H54 (cell line): ENCODE results near the gene ZDHHC3.
"Not testable (repeated sequence)": the region's sequence is repeated elsewhere in the genome, so short reads cannot be mapped to it uniquely, and the experiment has no call there.

Experiments
- DNase-seq: peaks from one replicate; pipeline ENCODE4 v3.0.0; 2011; ENCODE audit warnings: low spot score, mixed read lengths; ENCODE audit not compliant: insufficient read length
- FAIRE-seq: peaks from 3 replicates; lab custom pipeline; 2011; peaks lifted over from hg19 to GRCh38; lab: Jason Lieb, UNC
- POLR2A ChIP-seq: IDR thresholded peaks from 2 replicates; pipeline ENCODE4 v1.6.1; 2011; ENCODE audit warnings: low read depth, mild to moderate bottlenecking, low read length

The ZDHHC3 gene

DNA sequence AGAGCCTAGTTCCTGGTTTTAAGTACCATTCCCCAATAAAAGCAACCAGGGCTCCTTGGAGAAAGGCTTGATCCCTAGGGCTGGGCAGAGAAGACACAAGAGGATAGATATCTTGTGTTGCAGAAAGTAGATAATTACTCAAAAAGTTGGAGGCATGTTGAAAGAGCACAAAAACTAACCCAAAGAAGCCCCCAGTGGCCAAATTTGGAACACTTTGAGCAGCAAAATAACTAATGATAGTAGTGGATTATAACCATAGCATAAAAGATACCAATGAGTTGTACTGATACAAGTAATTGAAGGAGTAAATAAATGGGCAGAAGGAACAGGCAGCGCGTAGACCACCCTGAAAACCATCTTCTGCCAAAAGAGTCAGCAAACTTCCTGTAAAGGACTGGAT is 12.1 kb upstream of the ZDHHC3 start:
- TF ChIP-seq POLR2A: no peak
- DNase-seq (no peak), FAIRE-seq (no peak)

DNA sequence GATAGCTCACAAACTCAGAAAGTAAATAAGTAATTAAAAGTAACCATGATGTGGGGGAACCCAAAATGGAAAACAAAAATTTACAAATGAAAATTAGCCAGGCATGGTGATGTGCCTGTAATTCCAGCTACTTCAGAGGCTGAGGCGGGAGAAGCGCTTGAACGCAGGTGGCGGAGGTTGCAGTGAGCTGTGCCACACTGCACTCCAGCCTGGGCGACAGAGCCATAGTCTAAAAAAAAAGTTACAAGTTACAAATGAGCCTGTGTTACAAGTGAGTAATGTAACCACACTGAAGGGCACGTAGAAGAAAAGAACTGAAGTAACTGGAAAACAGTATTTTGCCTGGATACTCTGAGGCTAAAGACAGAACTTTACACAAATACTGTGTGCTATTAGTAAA is 11.4 kb upstream of the ZDHHC3 start:
- FAIRE-seq (no peak), DNase-seq (no peak)
- no peak for TF ChIP-seq POLR2A

DNA sequence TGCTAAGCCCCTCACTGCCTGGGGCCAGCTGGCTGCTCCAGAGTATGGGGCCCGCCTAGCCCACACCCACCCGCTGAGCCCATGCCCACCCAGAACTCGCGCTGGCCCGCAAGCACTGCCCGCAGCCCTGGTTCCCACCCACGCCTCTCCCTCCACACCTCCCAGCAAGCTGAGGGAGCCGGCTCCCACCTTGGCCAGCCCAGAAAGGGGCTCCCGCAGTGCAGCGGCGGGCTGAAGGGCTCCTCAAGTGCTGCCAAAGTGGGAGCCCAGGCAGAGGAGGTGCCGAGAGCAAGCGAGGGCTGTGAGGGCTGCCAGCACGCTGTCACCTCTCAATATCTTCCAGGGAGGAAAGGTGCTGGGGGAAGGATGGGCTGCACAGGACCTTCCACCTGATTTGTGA is 10.4 kb upstream of the ZDHHC3 start:
- FAIRE-seq, DNase-seq: not testable (repeated sequence)

- TF ChIP-seq POLR2A: no peak
- DNase-seq: no peak
These were observed 8.4 kb upstream of the ZDHHC3 start for GRCh38 chr3:44984335-44984734.

DNA sequence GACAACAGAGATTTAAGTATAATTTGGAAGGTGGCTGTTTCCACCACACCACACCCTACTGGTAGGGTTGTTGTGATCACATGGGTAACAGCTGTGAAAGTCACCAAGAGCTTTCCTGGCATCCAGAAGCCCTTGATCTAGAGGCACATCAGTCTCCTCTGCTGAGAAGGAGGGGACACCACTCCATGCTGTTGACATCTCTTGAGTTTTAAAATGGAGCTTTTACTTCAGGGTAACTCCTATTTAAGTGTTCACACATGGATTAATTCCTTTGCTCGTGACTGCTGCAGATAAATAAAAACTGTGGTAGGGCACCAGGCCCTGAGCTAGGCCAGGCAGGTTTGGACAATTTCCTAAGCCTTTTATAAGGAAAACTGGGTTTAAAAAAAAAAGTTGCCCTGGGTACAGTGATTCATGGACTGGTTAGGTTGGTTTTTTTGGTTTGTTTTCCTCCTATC is 7.5 kb upstream of the ZDHHC3 start:
- FAIRE-seq: no peak
- no peak for TF ChIP-seq POLR2A
- no peak for DNase-seq

More at GRCh38 chr3:44984335-44984734, 8.4 kb upstream of the ZDHHC3 start:
- FAIRE-seq: no peak

- FAIRE-seq: no peak
- no peak for DNase-seq
- TF ChIP-seq POLR2A: no peak
These were observed 6.8 kb upstream of the ZDHHC3 start for GRCh38 chr3:44982817-44983216.

GRCh38 chr3:44981751-44982150 is 5.8 kb upstream of the ZDHHC3 start:
- TF ChIP-seq POLR2A: no peak
- no peak for DNase-seq
- no peak for FAIRE-seq

- TF ChIP-seq POLR2A: no peak
- no peak for DNase-seq
- FAIRE-seq: no peak
These were observed 5.2 kb upstream of the ZDHHC3 start for GRCh38 chr3:44981220-44981619.

GRCh38 chr3:44974416-44974815 is 1.6 kb downstream of the ZDHHC3 start:
- DNase-seq (no peak), FAIRE-seq (no peak)
- no peak for TF ChIP-seq POLR2A

DNA sequence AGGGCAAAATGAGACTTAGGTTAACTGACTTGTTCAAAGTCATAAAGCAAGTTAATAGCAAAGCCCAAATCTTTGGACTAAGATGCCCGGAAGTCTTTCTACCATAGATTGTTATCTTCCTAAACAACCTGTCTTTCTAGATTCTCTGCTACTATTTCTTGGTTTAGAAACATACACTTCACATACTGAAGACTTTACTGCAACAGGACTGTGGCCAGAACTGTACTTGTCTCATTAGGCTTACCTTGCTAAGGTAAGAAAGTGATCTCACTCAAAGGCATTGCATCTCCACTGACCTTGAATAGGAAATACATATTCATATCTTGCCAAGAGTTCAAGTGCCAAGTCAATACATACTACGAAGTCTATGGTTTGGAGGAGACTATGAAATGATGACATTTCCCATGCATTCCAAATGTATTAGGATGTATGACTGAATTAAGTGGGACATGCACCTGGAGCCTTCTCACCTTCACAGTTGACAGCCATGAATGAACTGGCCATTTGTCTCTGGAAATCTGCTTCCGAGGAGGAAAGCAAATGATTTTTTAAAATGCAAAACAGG is 5.0 kb downstream of the ZDHHC3 start:
- FAIRE-seq (no peak), DNase-seq (no peak)
- no peak for TF ChIP-seq POLR2A

GRCh38 chr3:44969828-44970179 is 6.2 kb downstream of the ZDHHC3 start:
- TF ChIP-seq POLR2A: no peak
- FAIRE-seq: no peak

DNA sequence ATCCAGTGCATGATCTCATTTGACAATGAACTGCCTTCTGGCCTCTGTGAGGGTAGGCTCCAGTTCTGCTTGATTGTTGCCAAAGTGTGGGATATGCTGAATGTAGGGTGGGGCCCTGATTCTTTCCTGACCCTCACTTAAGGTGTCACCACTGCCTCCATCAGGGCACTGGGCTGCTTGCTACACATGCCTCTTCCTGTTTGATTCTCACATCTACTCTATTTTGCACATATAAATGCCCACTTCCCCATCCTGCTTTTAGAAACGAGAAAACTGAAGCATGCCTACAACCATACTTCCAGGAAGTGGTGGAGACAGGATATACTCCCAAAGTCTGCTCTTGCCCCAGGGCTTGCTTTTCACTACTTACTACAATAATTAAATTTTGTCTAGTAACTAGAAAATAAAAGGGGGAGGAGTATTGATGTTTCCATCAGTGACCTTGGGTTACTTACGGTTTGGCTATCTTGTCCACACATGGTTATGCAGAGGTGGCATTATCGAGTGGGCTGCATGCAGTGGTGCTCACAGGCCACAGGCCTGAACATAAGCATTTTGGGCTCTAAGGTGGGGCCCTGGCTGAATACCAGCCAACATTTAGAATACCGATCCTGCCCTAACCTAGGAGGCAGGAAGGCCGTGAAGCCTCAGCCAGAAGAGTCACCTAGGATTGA is 6.7 kb downstream of the ZDHHC3 start:
- FAIRE-seq (no peak), DNase-seq (no peak)
- TF ChIP-seq POLR2A: no peak

More at GRCh38 chr3:44969828-44970179, 6.2 kb downstream of the ZDHHC3 start:
- no peak for DNase-seq

- no peak for TF ChIP-seq POLR2A
- FAIRE-seq (no peak), DNase-seq (no peak)
These were observed 7.5 kb downstream of the ZDHHC3 start for GRCh38 chr3:44968447-44968858.

GRCh38 chr3:44966795-44967278 is 9.1 kb downstream of the ZDHHC3 start:
- FAIRE-seq (no peak), DNase-seq (no peak)
- TF ChIP-seq POLR2A: no peak

GRCh38 chr3:44965165-44965564 is 10.8 kb downstream of the ZDHHC3 start:
- FAIRE-seq: no peak
- DNase-seq: no peak
- no peak for TF ChIP-seq POLR2A
